Fibroblast of pulmonary artery (primary cell): ENCODE data around the gene SEC14L5.

Source experiments
- DNase-seq: peaks from one replicate; pipeline ENCODE4 v3.0.0-alpha.2; 2010; ENCODE audit warnings: low read depth
- H3K4me3 ChIP-seq: replicated peaks from 2 replicates; pipeline ENCODE4 v1.5.1; 2011; ENCODE audit warnings: low read depth, mild to moderate bottlenecking, control low read depth, low read length, moderate library complexity
- CTCF ChIP-seq: IDR thresholded peaks from 2 replicates; pipeline ENCODE4 v1.5.1; 2011; ENCODE audit warnings: mild to moderate bottlenecking, control low read depth, low read length, inconsistent platforms; ENCODE audit errors: missing control alignments

The SEC14L5 gene

DNA sequence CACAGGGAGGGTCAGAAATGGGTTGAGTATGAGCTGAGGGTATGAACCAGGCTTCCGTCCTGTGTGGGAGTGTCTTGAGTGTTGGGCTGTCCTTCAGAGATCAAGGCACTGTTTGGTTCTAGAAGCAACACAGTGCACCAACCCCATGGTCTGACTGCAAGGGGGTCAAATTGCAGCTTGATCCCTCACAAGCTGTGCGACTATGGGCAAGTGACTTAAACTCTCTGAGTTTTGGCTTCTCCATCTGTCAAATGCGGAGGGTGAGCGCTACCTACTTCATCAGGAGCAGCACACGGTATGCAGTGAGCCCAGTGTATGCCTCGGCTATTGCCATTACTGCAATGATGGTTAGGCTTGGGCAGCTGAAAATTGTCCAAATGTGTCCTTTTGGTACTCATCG, 21.0 kb downstream of the SEC14L5 start:
- no peak for TF ChIP-seq CTCF
- DNase-seq = no peak
- H3K4me3 ChIP-seq = no peak overlapping the region

GRCh38 chr16:4979736-4980660, 21.9 kb downstream of the SEC14L5 start:
- TF ChIP-seq CTCF = no peak
- no peak for DNase-seq
- H3K4me3 ChIP-seq = no peak overlapping the region

DNA sequence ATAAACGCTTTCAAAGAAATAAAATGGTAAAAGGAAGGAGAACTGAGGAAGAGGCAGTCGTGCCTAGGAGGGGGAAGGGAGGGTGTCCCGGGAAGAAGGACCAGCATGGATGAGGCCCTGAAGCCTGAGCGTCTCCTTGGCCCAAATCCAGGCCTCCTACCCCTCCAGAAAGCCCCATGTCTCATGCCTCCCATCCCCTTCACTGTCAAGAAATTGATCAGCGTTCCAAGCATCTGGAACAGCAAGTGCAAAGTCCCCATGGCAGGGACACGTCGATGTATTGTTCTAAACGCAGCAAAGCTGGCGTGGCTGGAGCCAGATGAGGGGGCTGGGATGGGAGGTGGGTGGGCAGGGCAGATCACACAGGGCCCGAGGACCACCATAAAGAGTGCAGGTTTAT, 22.6 kb downstream of the SEC14L5 start:
- H3K4me3 ChIP-seq = no peak overlapping the region
- no peak for DNase-seq
- no peak for TF ChIP-seq CTCF

- DNase-seq = no peak
- H3K4me3 ChIP-seq = no peak overlapping the region
- no peak for TF ChIP-seq CTCF
These were observed 23.3 kb downstream of the SEC14L5 start for GRCh38 chr16:4981473-4981872.

- DNase-seq = no peak
- no peak for TF ChIP-seq CTCF
- no peak overlapping the region for H3K4me3 ChIP-seq
These were observed 24.1 kb downstream of the SEC14L5 start for GRCh38 chr16:4982056-4982867.

DNA sequence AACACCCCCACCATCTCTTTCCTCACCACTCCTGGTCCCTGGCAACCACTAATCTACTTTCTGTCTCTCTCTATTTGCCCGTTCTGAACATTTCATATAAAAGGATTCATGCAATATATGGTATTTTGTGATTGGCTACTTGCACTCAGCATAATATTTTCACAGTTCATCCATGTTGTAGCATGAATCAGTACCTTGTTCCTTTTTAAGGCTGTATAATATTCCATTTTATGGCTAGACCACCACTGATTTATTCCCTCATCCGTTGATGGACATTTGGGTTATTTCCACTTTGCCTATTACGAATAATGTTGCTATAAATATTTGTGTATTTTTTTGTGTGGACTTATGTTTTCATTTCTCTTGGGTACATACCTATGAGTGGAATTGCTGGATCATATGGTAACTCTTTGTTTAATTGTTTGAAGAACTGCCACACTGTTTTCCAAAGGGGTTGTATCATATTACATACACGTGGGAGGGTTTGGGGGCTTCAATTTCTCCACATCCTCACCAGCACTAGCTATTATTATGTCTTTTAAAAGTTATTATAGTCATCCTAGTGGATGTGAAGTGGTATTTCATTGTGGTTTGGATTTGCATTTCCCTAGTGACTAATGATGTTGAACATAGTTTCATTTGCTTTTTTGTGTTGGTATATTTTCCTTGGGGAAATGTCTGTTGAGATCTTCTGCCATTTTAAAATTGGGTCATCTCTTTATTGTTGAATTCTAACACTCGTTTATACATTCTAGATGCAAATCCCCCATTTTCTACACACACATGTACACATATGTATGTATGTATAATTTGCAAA, 26.3 kb downstream of the SEC14L5 start:
- H3K4me3 ChIP-seq = no peak overlapping the region
- no peak for DNase-seq
- no peak for TF ChIP-seq CTCF
